ENCODE results near the gene KIAA1614. TPM values are rescaled to one million over a fixed set of nuclear protein-coding genes. Genes with fewer than 3 reads are reported as not detected.

Gene KIAA1614
- polyA plus RNA-seq, 1 donor (not counting 4 experiments of a cell fraction or from before 2014, with no cell fraction given) = 0.03 TPM

GRCh38 chr1:180908074-180908765 lies 4.5 kb upstream of the KIAA1614 start:
- dilution Hi-C loops (cut with MboI; ENCODE audit: extremely low pct_ligation_motif_present, low sequenced_read_pairs) = no loop called here
- FAIRE-seq (no peak), DNase-seq (ENCODE audit: low read depth, low spot score) (no peak)

GRCh38 chr1:180909005-180909414 lies 3.7 kb upstream of the KIAA1614 start:
- no peaks in the 10 kb centered on the region for H3K9me3 ChIP-seq (ENCODE audit: control insufficient read depth, low read depth, low read length)
- H3K9ac ChIP-seq (ENCODE audit: control insufficient read depth, extremely low read depth, insufficient read depth, low read length) = no peak overlapping the region
- H4K20me1 ChIP-seq (ENCODE audit: control insufficient read depth, extremely low read depth, insufficient read depth, low read length) = no peaks in the 10 kb centered on the region
- H3K4me2 ChIP-seq (ENCODE audit: control insufficient read depth, extremely low read depth, insufficient read depth, low read depth, low read length) = no peak overlapping the region
- no peaks in the 10 kb centered on the region for H3K79me2 ChIP-seq (ENCODE audit: control insufficient read depth, insufficient read depth, low read length)
- no peaks in the 10 kb centered on the region for H3K36me3 ChIP-seq (ENCODE audit: control insufficient read depth in 2 of 2, extremely low read depth in 1 of 2, insufficient read depth in 2 of 2, low read length in 2 of 2)
- peaks cover 11% of the 10 kb centered on the region for H3K27me3 ChIP-seq (ENCODE audit: control insufficient read depth, extremely low read depth, insufficient read depth, low read length)
- dilution Hi-C loops (cut with MboI; ENCODE audit: extremely low pct_ligation_motif_present, low sequenced_read_pairs) = no loop called here
- H3K27ac ChIP-seq (ENCODE audit: control insufficient read depth, insufficient read depth, low read length) = no peak overlapping the region
- H3K4me3 ChIP-seq (ENCODE audit: control insufficient read depth in 2 of 3, extremely low read depth in 1 of 3, insufficient read depth in 2 of 3, low read depth in 1 of 3, low read length in 3 of 3) = no peak overlapping the region
- no peak for TF ChIP-seq EZH2 (IDR thresholded peaks at IDR 0.05; ENCODE audit: low read length)
- TF ChIP-seq CTCF (optimal IDR thresholded peaks at IDR 0.05 in 1 of 3, IDR thresholded peaks at IDR 0.05 in 1 of 3, conservative IDR thresholded peaks at IDR 0.05 in 1 of 3; ENCODE audit: extremely low read depth in 1 of 3, insufficient read depth in 2 of 3, low read length in 3 of 3) = no peak
- DNase-seq (ENCODE audit: low read depth, low spot score) (no peak), FAIRE-seq (no peak)
- H3K4me1 ChIP-seq (ENCODE audit: control insufficient read depth, extremely low read depth, insufficient read depth, low read length) = peaks cover 2% of the 10 kb centered on the region
- H2AFZ ChIP-seq (ENCODE audit: control insufficient read depth, low read length) = no peak overlapping the region
- H3K9me1 ChIP-seq (ENCODE audit: control insufficient read depth, extremely low read depth, insufficient read depth, low read length) = no peaks in the 10 kb centered on the region

More at GRCh38 chr1:180908074-180908765, 4.5 kb upstream of the KIAA1614 start:
- TF ChIP-seq EZH2 (IDR thresholded peaks at IDR 0.05; ENCODE audit: low read length) (no peak), CTCF (optimal IDR thresholded peaks at IDR 0.05 in 1 of 3, IDR thresholded peaks at IDR 0.05 in 1 of 3, conservative IDR thresholded peaks at IDR 0.05 in 1 of 3; ENCODE audit: extremely low read depth in 1 of 3, insufficient read depth in 2 of 3, low read length in 3 of 3) (no peak)
- no peak overlapping the region for H3K9ac ChIP-seq (ENCODE audit: control insufficient read depth, extremely low read depth, insufficient read depth, low read length)
- no peaks in the 10 kb centered on the region for H3K79me2 ChIP-seq (ENCODE audit: control insufficient read depth, insufficient read depth, low read length)
- H3K4me1 ChIP-seq (ENCODE audit: control insufficient read depth, extremely low read depth, insufficient read depth, low read length) = peaks cover 2% of the 10 kb centered on the region
- H3K9me3 ChIP-seq (ENCODE audit: control insufficient read depth, low read depth, low read length) = no peaks in the 10 kb centered on the region
- peaks cover 7% of the 10 kb centered on the region for H3K27me3 ChIP-seq (ENCODE audit: control insufficient read depth, extremely low read depth, insufficient read depth, low read length)
- H2AFZ ChIP-seq (ENCODE audit: control insufficient read depth, low read length) = no peak overlapping the region
- no peak overlapping the region for H3K4me2 ChIP-seq (ENCODE audit: control insufficient read depth, extremely low read depth, insufficient read depth, low read depth, low read length)
- no peak overlapping the region for H3K4me3 ChIP-seq (ENCODE audit: control insufficient read depth in 2 of 3, extremely low read depth in 1 of 3, insufficient read depth in 2 of 3, low read depth in 1 of 3, low read length in 3 of 3)
- H3K27ac ChIP-seq (ENCODE audit: control insufficient read depth, insufficient read depth, low read length) = no peak overlapping the region
- H3K9me1 ChIP-seq (ENCODE audit: control insufficient read depth, extremely low read depth, insufficient read depth, low read length) = no peaks in the 10 kb centered on the region
- H3K36me3 ChIP-seq (ENCODE audit: control insufficient read depth in 2 of 2, extremely low read depth in 1 of 2, insufficient read depth in 2 of 2, low read length in 2 of 2) = no peaks in the 10 kb centered on the region
- H4K20me1 ChIP-seq (ENCODE audit: control insufficient read depth, extremely low read depth, insufficient read depth, low read length) = no peaks in the 10 kb centered on the region
